H7 (cell line): ENCODE data around the gene TAAR5. TPM values are rescaled to one million over a fixed set of nuclear protein-coding genes. Genes with fewer than 3 reads are reported as not detected.
"Not testable (repeated sequence)": the region's sequence is repeated elsewhere in the genome, so short reads cannot be mapped to it uniquely, and the experiment has no call there.

Experiments
- DNase-seq: peaks from one replicate; pipeline ENCODE4 v3.0.0; 2012
- H3K27me3 ChIP-seq: 2 replicates; pipeline ENCODE4 v1.6.0; 2011; ENCODE audit warnings: mild to moderate bottlenecking, low read length; ENCODE audit not compliant: control insufficient read depth, insufficient read depth
- H3K36me3 ChIP-seq: replicated peaks from 2 replicates; pipeline ENCODE4 v1.5.1; 2011; ENCODE audit warnings: low read length; ENCODE audit not compliant: control insufficient read depth, insufficient read depth
- H3K4me3 ChIP-seq: 2 replicates; pipeline ENCODE4 v1.5.1; 2011; ENCODE audit warnings: low read depth, mild to moderate bottlenecking, control low read depth, low read length, moderate library complexity; ENCODE audit not compliant: insufficient read depth
- total RNA-seq: library from RNA; depleted of rRNA; stranded (reverse); fragments of >200 nt; shearing (Covaris generic); gene quantifications from 2 replicates; pipeline ENCODE4 v1.2.3, GENCODE V29; 2014; rRNA removed

The TAAR5 gene, protein sequence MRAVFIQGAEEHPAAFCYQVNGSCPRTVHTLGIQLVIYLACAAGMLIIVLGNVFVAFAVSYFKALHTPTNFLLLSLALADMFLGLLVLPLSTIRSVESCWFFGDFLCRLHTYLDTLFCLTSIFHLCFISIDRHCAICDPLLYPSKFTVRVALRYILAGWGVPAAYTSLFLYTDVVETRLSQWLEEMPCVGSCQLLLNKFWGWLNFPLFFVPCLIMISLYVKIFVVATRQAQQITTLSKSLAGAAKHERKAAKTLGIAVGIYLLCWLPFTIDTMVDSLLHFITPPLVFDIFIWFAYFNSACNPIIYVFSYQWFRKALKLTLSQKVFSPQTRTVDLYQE
- total RNA-seq, result not detected in 2 replicates

DNA sequence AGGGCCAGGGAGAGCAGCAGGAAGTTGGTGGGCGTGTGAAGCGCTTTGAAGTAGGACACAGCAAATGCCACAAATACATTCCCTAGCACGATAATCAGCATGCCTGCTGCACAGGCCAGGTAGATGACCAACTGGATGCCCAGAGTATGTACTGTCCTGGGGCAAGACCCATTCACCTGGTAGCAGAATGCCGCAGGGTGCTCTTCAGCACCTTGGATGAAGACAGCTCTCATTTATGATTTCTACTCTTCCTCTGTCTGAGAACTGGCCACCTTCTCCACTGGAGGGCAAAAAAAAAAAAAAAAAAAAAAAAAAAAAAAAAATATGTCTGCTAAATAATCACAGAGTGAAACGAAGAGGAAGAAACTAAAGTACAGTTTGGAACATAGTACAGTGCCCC, at the start of gene TAAR5:
Gene TAAR5 (minus strand): TSS at position 288 of the 400 bp plus-strand sequence. CDS start 55 bp downstream, at position 233.
- no peak within 1 kb of the TSS for H3K4me3 ChIP-seq
- no peak for DNase-seq
- H3K27me3 ChIP-seq, result no peaks in the 10 kb centered on the region
- no peaks in the 10 kb centered on the region for H3K36me3 ChIP-seq

DNA sequence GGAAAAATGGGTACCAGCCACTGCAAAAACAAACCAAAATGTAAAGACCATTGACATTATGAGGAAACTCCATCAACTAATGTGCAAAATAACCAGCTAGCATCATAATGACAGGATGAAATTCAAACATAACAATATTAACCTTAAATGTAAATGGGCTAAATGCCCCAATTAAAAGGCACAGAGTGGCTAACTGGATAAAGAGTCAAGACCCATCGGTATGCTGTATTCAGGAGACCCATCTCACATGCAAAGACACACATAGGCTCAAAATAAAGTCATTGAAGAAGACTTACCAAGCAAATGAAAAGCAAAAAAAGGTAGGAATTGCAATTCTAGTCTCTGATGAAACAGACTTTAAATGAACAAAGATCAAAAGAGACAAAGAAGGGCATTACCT, 47.6 kb upstream of the TAAR5 start:
- DNase-seq, H3K27me3 ChIP-seq, H3K4me3 ChIP-seq, H3K36me3 ChIP-seq: not testable (repeated sequence)

DNA sequence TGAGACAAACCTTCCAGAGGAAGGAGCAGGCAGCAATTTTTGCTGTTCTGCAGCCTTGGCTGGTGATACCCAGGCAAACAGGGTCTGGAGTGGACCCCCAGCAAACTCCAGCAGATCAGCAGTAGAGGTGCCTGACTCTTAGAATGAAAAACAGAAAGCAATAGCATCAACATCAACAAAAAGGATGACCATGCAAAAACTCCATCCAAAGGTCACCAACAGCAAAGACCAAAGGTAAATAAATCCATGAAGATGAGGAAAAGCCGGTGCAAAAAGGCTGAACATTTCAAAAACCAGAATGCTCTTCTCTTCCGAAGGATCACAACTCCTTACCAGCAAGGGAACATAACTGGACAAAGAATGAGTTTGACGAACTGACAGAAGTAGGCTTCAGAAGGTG, 46.4 kb upstream of the TAAR5 start:
- not testable (repeated sequence) for H3K4me3 ChIP-seq, H3K27me3 ChIP-seq, DNase-seq, H3K36me3 ChIP-seq

DNA sequence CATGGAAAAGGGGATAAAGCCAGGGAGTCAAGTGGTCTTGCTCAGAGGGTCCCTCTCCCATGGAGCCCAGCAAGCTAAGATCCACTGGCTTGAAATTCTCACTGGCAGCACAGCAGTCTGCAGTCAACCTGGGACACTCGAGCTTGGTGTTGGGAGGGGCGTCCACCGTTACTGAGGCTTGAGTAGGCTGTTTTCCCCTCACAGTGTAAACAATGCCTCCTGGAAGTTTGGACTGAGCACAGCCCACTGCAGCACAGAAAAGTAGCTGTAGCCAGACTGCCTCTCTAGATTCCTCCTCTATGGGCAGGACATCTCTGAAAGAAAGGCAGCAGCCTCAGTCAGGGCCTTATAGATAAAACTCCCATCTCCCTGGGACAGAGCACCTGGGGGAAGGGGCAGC, 45.7 kb upstream of the TAAR5 start:
- H3K27me3 ChIP-seq, result not testable (repeated sequence)

DNA sequence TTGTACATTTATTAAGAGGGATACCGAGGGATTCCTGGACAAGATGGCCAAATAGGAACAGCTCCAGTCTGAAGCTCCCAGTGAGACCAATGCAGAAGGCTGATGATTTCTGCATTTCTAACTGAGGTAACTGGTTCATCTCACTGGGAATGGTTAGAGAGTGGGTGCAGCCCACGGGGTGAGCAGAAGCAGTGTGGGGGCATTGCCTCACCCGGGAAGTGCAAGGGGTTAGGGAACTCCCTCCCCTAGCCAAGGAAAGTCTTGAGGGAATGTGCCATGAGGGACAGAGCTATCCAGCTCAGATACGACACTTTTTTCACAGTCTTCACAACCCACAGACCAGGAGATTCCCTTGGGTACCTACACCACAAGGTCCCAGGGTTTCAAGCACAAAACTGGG, 45.3 kb upstream of the TAAR5 start:
- no peak overlapping the region for H3K4me3 ChIP-seq
- DNase-seq, result no peak
- no peaks in the 10 kb centered on the region for H3K36me3 ChIP-seq
- H3K27me3 ChIP-seq, result no peaks in the 10 kb centered on the region

More for the DNA sequence above, 45.7 kb upstream of the TAAR5 start:
- H3K4me3 ChIP-seq, H3K36me3 ChIP-seq, DNase-seq: not testable (repeated sequence)

DNA sequence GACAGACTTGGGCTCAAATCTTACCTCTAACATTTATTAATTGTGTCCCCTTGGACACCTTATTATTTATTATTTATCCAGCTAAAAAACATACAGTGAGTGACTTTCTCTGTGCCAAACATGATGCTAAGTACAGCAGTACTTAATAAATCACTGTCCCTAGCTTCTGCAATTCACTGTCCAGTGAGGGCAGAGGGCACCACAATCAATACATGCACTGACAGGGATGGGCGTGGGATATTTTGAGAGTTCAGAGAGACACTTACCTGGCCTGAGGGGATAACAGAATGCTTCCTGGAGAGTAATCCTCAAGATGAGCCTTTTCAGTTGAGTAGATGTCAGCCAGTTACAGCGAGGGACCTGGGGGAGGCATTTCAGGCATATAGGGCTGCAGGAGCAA, 43.8 kb upstream of the TAAR5 start:
- DNase-seq, result no peak
- Histone ChIP-seq H3K36me3 (no peaks in the 10 kb centered on the region), H3K27me3 (no peaks in the 10 kb centered on the region), H3K4me3 (no peak overlapping the region)

DNA sequence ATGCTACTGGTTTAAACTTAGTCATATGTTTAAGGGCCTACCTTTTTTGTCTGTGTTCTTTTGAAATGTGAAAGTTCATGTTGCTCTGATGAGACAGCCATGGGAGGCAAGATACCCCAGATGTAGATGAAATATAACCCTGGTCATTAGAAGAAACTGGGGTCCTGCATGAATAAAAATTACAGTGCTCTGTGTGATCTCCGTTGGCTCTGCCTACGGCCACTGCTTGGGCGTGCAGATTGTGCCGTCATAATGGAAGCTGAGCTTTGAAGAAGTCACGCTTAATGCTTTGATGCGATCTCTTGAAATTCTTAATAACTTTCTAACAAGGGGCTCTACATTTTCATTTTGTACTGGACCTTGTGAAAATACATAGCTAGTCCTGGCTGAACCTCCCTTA, 34.6 kb upstream of the TAAR5 start, which contains the start of gene TAAR2:
Gene TAAR2 (minus strand): TSS at position 101 of the 400 bp plus-strand sequence. CDS start 0 bp downstream, at position 101.
- no peak within 1 kb of the TSS for H3K4me3 ChIP-seq
- no peak for DNase-seq
- H3K36me3 ChIP-seq, result no peaks in the 10 kb centered on the region
- H3K27me3 ChIP-seq, result no peaks in the 10 kb centered on the region

DNA sequence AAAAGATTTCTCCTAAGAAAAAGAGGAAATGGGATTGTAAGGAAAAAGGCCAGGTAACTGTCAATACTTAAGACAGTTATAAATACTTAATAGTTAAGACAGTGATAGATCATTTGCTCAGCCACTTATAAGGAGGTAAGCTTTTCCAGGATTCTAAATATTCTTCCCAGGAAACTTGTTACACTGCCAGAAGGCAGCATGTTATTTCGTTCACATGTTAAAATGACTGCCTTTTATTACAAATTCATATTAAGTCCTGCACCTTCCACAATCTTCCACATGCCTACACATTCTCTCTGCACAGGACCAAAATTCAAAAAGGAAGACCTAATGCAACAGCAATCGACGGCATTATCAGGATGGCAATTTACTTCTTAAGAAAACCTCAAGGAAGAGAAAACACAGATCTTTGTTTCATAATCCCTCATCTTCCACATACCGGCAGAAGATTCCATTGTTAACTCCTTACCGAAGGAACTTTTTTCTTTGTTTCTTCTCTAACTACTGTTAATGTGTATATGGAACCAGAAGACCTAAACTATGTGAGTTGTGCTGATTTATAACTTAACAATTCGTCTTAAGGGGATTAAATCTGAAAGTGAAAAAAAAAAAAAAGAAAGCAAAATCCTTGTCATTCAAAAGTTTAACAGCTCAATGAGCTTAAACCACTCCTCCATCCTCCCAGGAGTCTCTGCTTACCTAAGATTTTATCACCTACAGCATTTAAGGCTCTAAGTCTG, 33.7 kb upstream of the TAAR5 start:
- Histone ChIP-seq H3K36me3 (no peaks in the 10 kb centered on the region), H3K4me3 (no peak overlapping the region), H3K27me3 (no peaks in the 10 kb centered on the region)
- no peak for DNase-seq

DNA sequence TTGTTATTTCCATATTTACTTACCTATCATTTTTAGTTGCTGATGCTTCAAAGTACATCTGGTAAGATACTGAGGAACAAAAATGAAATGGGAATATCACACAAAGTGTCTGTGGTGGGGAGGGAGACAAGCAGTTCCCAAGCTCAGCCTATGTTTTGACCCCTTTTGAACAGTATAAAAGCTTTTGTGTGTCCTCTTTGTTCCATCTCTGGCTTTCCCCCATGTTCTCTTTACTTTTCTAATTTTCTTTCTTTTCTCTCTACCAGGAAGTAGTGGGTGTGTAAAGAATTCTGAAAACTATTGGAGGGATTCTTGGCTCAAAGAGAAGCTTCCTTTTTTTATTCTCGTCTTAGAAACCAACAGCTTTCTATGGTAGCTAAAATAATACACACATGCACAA, 27.1 kb upstream of the TAAR5 start:
- H3K36me3 ChIP-seq, result no peaks in the 10 kb centered on the region
- DNase-seq, result no peak
- H3K4me3 ChIP-seq, result no peak overlapping the region
- H3K27me3 ChIP-seq, result no peaks in the 10 kb centered on the region

DNA sequence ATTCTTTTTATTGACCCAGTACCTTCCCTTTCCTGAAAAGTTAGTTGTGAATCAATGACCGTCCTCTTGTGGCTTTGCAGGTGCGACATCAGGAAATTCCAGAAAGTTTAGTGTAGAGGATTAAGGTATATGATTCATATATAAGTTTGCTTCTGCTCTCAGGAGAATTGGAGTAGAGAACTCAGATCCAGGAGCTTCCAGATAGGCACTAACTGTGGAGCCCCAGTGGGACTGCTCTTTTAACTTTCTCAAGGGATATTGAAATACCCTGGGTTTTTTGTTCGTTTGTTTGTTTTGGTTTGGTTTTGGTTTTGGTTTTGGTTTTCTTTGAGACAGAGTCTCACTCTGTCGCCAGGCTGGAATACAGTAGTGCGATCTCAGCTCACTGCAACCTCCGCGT, 25.0 kb upstream of the TAAR5 start:
- no peak overlapping the region for H3K4me3 ChIP-seq
- no peak for DNase-seq
- H3K27me3 ChIP-seq, result no peaks in the 10 kb centered on the region
- no peaks in the 10 kb centered on the region for H3K36me3 ChIP-seq

DNA sequence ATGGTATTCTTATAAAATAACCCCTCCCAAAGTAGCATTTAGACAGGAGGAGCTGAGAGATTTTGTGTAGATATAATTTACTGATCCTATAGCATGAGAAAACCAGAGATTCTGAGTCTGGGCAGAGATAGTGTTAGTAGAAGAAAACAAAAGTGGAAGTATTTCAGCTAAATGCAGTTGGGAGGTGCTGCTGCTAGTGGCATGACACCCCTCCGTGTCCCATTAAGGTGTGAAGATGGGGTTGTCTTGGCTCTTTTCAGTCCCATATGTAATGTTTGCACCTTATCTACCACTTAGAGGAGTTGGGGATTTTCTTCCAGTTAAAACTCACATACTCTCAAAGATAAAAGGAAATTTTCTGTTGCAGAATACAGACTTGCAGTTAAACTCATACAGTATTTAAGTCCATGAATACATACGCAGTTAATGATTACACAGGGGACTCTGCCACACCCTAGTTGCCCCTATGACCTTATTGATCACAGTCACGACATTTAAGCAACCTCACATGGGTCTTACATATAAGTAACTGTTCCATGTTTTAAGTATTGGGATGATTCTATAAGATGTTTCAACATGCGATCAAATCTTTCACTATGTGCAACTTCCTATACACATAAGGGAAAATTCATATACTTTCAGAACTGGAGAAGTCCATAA, 23.0 kb upstream of the TAAR5 start:
- H3K4me3 ChIP-seq, result no peak overlapping the region
- no peaks in the 10 kb centered on the region for H3K27me3 ChIP-seq
- no peaks in the 10 kb centered on the region for H3K36me3 ChIP-seq
- no peak for DNase-seq

DNA sequence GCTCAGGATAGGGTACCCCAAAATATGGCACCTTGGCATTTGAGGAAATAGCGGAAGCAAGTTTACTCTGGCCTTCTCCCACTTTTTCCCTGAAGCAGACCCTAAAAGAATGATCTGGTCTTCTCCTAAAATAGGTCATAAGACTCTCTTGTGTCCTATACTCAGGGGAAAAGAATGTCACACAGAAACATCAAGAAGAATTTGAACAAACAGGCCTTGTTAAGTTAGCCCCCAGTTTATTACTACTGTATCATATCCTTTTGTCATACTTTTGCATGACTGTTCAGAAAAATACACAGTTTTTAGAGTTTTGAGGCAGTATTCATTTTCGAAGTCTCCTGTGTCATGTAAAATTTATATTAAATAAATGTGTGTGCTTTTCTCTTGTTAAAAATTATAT, 22.1 kb upstream of the TAAR5 start:
- Histone ChIP-seq H3K4me3 (no peak overlapping the region), H3K27me3 (no peaks in the 10 kb centered on the region), H3K36me3 (no peaks in the 10 kb centered on the region)
- no peak for DNase-seq

DNA sequence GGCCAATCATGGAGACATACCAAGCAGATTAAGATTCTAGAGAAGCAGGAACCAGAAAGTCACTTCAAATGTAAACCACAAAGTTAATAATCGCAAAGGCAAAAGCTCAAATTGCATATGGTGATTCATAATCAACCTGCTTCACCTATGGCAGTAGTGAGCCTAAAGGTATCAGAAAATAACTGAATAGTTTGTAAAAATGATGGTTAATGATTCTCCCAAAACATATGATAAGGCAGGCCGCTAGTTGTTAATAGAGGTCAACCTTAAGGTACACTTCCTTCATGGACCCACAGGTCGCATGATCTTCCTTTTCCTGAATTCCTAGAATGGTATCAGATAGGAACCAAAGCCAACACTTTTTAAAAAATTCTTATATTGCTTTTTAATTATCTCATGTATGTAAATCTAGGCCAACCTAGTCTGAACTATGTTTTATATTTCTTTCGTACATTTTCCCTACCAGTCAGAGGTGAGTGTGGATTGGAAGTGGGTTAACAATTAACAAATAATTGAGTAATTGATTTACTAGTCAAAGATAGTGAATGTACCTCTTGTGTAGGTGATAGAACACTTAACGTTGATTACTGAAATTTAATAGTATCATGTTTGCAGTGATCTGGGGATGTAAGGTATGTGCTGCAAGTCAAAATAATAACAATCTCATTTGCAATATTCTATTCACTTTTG, 18.1 kb upstream of the TAAR5 start:
- Histone ChIP-seq H3K4me3 (no peak overlapping the region), H3K36me3 (no peaks in the 10 kb centered on the region), H3K27me3 (no peaks in the 10 kb centered on the region)
- DNase-seq, result no peak

DNA sequence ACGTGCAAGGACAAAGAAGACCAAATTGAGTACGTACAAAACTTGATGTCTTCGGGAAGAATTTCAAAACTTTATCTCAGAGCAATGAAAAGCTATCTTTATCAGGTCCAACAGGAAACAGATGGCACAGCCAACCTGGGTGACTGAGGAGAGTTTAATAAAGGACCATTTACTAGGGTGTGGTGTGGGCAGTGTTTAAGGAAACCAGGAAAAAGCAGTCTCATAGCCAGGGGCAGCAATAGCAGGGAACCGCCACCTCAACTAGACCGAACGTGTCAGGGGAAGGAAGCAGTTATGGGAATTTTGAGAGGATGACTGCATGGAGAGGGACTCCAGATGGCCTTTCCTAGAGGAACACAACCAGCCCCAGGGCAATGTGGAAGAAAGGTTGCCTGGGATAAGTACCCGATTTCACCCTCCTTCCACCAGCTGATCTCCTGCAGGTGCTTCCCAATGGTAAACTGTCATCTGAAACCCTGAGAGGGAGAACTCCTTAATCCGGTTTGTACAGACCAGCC, 15.2 kb upstream of the TAAR5 start:
- DNase-seq, result no peak
- Histone ChIP-seq H3K36me3 (no peaks in the 10 kb centered on the region), H3K27me3 (no peaks in the 10 kb centered on the region), H3K4me3 (no peak overlapping the region)
